BJ (cell line): ENCODE data around the gene PTCD1. TPM values are rescaled to one million over a fixed set of nuclear protein-coding genes. Genes with fewer than 3 reads are reported as not detected.

Source experiments
- CTCF ChIA-PET: fragments of 350-600 bp; formaldehyde crosslinking; extraction: SDS; loops from one replicate; lab custom pipeline; 2021; ENCODE audit warnings: antibody characterized with exemption, inconsistent platforms; lab: Yijun Ruan, JAX
- POLR2A ChIA-PET: fragments of 300-600 bp; sonication (Branson Sonifier 250); formaldehyde crosslinking; extraction: SDS; loops from one replicate; lab custom pipeline; 2021; ENCODE audit warnings: antibody characterized with exemption; lab: Charles Lee
- DNase-seq: peaks from one replicate; pipeline ENCODE4 v3.0.0-alpha.2; 2011; ENCODE audit warnings: low read depth
- H3K27me3 ChIP-seq: 2 replicates; pipeline ENCODE4 v1.6.0; 2011; ENCODE audit warnings: low read length; ENCODE audit not compliant: control insufficient read depth, insufficient read depth
- H3K36me3 ChIP-seq: 2 replicates; pipeline ENCODE4 v1.5.1; 2011; ENCODE audit warnings: low read length; ENCODE audit not compliant: control insufficient read depth, insufficient read depth
- H3K4me3 ChIP-seq: 2 replicates; pipeline ENCODE4 v1.5.1; 2011; ENCODE audit warnings: low read depth, mild to moderate bottlenecking, control low read depth, low read length
- polyA plus RNA-seq: library from polyadenylated mRNA; depleted of rRNA; stranded (reverse); fragments of >200 nt; gene quantifications from 2 replicates; pipeline ENCODE4 v1.2.3, GENCODE V29; 2011
- TF ChIP-seq, protein P1 (sequence below): IDR thresholded peaks from 2 replicates; pipeline ENCODE4 v1.5.1; 2011; ENCODE audit warnings: low read depth, mild to moderate bottlenecking, control low read depth, inconsistent platforms, low read length, moderate library complexity; ENCODE audit not compliant: insufficient read depth

The PTCD1 gene
- polyA plus RNA-seq, 1 experiment, result 3.5 TPM

DNA sequence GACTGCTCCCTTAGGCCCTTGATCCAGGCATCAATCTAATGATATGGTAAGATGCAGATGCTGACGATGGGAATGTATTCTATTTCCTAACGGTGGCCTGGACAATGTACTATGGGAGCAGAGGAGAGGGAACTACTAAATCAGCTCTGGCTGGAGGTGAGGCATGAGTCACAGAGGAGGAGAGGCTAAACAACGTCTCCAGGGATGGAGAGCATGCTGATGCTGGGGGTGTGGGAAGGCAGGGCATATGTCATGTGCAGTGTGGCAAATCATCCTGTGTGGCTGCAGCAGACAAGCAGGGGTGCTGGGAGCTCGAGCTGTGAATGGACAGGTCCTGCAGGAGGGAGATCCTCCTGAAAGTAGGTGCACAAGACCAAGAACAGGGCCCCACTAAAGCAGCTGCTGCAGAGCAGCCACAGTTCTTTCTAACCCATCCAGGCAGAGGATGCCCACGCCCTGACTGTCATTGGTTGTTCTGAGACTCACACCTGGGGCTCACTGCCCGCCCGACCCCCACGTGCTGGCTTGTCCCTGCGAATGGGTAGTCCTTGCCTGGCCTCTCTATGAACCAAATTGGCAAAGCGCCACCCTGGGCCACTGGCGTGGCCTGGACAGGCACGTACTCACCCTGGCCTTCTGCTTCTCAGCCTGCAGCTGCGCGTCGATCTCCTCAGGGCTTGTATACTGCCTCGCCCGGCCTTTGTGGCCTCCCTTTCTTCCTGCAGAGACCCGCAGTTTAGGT lies 34.2 kb downstream of the PTCD1 start:
- no peak for DNase-seq
- Histone ChIP-seq H3K27me3 (no peaks in the 10 kb centered on the region), H3K36me3 (peaks cover 23% of the 10 kb centered on the region), H3K4me3 (no peak overlapping the region)
- CTCF ChIA-PET, result interaction anchor here (2.2 kb wide), 1 partner anchor 12 kb away, joined by 7 read pairs; no protein-coding TSS in a partner anchor
- TF ChIP-seq, protein P1, sequence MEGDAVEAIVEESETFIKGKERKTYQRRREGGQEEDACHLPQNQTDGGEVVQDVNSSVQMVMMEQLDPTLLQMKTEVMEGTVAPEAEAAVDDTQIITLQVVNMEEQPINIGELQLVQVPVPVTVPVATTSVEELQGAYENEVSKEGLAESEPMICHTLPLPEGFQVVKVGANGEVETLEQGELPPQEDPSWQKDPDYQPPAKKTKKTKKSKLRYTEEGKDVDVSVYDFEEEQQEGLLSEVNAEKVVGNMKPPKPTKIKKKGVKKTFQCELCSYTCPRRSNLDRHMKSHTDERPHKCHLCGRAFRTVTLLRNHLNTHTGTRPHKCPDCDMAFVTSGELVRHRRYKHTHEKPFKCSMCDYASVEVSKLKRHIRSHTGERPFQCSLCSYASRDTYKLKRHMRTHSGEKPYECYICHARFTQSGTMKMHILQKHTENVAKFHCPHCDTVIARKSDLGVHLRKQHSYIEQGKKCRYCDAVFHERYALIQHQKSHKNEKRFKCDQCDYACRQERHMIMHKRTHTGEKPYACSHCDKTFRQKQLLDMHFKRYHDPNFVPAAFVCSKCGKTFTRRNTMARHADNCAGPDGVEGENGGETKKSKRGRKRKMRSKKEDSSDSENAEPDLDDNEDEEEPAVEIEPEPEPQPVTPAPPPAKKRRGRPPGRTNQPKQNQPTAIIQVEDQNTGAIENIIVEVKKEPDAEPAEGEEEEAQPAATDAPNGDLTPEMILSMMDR, result no peak
- POLR2A ChIA-PET, result no interaction called here

DNA sequence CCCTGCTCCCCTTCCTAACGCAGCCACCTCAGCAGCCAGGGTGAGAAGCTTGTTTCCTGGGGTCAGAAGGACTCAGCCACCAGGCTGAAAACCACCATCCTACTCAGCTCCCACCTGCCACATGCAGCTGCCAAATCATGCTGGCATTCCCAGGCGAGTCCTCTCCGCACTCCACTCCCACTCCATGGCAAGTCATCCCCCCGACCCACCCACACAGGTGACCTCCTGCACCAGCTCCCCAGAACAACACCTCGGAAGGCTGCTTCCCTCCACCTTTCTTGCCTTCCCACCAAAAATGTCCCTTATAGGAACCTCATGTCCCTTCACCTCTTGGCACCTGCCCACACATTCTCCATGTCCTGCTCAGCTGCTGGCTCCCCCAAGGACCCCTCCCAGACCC lies 34.8 kb downstream of the PTCD1 start:
- TF ChIP-seq, protein P1, result no peak
- Histone ChIP-seq H3K27me3 (no peaks in the 10 kb centered on the region), H3K4me3 (no peak overlapping the region), H3K36me3 (peaks cover 26% of the 10 kb centered on the region)
- ChIA-PET POLR2A (interaction anchor here (0.5 kb wide), 1 partner anchor 36 kb away, joined by 14 read pairs; no protein-coding TSS in a partner anchor), CTCF (interaction anchor here (2.2 kb wide), 1 partner anchor 11 kb away, joined by 7 read pairs; no protein-coding TSS in a partner anchor)
- no peak for DNase-seq

DNA sequence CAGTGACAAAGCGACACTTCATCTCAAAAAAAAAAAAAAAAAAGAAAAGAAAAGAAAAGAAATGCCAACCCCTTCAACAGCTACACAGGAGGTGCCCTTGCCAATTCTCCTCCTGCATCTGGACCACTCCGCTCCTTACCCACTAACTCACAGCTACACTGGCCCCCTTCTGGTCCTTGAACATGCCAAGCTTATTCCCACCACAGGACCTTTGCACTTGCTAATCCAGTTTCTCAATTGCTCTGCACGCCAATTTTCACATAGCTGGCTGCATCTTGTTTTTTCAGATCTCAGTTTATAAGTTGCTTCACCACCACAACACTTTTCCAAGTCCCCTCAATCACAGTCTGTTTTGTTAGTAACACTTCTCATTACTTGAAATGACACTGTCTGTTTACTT lies 35.7 kb downstream of the PTCD1 start:
- ChIA-PET CTCF (interaction anchor here (2.2 kb wide), 1 partner anchor 10 kb away, joined by 7 read pairs; no protein-coding TSS in a partner anchor), POLR2A (no interaction called here)
- TF ChIP-seq, protein P1, result no peak
- H3K27me3 ChIP-seq, result no peaks in the 10 kb centered on the region
- H3K4me3 ChIP-seq, result no peak overlapping the region
- DNase-seq, result no peak
- peaks cover 30% of the 10 kb centered on the region for H3K36me3 ChIP-seq

DNA sequence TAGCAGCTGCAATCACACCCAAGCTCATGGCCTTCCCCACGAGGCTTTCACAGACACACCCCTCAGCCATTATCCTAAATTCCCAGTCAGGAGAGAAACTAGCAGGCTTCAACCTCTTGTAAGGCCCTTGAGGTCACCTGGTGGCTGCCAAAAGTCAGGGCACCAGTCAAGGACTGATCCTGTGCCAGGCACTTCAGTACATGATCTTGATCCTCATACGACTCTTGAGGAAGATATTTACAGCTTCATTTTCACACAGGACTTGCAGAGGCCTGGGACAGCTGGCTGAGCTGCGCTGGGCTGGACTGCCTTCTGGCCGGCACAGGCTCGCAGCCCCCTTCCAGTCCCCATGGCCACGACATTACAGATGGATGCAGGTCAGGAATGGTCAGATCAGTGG lies 39.0 kb downstream of the PTCD1 start:
- ChIA-PET POLR2A (no interaction called here), CTCF (interaction anchor here (0.6 to 0.8 kb wide), 2 partner anchors 9 to 364 kb away, joined by 3 read pairs; no protein-coding TSS in a partner anchor)
- no peak for DNase-seq
- TF ChIP-seq, protein P1, result no peak
- peaks cover 42% of the 10 kb centered on the region for H3K36me3 ChIP-seq
- H3K27me3 ChIP-seq, result no peaks in the 10 kb centered on the region
- no peak overlapping the region for H3K4me3 ChIP-seq

DNA sequence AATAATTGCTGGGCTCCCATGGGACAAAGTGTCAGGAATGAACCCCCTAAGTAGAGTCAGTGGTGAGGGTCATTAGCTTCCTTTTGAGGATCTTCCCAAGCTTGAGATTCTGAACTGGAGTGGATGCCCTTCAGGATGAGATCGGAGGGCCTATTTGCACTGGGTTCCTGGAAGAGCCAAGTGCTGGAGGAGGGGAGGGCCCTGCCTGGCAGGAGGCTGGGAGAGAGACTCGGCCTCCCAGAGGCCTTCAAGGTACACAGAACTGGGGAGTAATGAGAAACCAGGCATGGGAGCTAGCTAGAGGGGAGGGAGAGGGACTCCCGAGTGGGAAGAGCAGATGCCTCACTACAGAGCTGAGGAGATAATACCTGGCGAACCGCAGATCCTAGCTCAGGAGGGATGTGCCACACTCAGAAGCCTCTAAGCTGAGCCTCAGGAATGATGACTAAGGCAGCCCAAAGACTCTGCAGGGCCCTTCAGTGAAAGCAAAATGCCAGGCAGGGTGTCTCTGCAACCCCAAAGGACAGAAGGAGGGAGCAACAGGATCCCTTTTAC lies 39.6 kb downstream of the PTCD1 start:
- no peak for DNase-seq
- TF ChIP-seq, protein P1, result no peak

More for the DNA sequence above, 39.6 kb downstream of the PTCD1 start:
- Histone ChIP-seq H3K27me3 (no peaks in the 10 kb centered on the region), H3K4me3 (no peak overlapping the region), H3K36me3 (peaks cover 42% of the 10 kb centered on the region)
- POLR2A ChIA-PET, result no interaction called here
- CTCF ChIA-PET, result interaction anchor here (0.6 to 1.0 kb wide), 5 partner anchors 10 to 363 kb away, joined by 3 read pairs; partner anchors contain the start of gene BUD31
